Measurements from ENCODE around the gene ETV1.

ETV1 gene
- total RNA-seq: 0 to 2.7 (median 0.39) reads per million in 9 experiments

DNA sequence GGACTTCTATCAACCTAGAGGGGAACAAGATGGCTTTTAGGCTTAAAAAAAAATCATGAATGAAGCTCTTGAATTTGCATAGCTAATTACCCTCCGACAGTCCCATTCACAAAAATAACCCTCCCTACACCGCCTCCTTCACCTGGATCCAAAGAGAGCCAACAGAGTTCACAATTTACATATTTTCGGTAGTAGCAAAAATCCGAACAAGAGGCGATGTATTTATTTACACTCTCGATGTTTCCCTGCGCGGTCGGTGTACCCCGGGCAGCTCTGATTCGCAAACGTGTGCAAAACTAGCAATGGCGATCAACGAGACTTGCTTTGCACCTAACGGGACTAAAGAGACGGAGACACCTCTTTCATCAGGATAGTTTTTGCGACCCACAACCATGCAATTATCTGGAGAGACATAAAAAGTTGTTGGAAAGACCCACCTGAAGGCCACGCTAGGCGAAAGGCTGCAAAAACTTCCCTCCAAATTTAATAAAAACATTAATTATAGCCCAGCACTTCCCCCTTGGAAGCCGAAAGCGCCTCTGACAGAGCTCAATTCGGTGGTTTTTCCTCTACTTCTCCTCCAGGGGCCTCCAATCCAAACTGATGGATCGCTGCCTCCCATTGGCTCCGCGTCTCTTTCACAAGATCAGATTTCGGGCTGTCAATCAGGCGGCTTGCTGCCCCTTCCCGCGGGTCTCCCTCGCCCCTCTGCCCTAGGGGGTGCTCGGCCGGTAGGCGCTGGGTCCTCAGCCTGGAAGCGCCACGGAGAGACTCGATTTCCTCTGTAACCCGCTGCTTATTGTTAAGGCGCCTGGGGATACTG is at the start of gene ETV1:
ETV1 (minus strand) TSS at position 541 of the 823 bp plus-strand sequence. CDS start 614 bp downstream, outside the sequence.
- DNase-seq: peak in 1 of 3 experiments; percentile 2
- H3K9me3 Mint-ChIP-seq: no peaks in the 10 kb centered on the region
- no peaks in the 10 kb centered on the region for H3K36me3 Mint-ChIP-seq (ENCODE audit: insufficient read depth)
- no peak within 1 kb of the TSS for H3K27ac Mint-ChIP-seq
- peaks cover 0 to 15% of the 10 kb centered on the region in 2 donors for H3K27me3 Mint-ChIP-seq
- no peak within 1 kb of the TSS for H3K4me3 Mint-ChIP-seq
- no peaks in the 10 kb centered on the region for H3K4me1 Mint-ChIP-seq (ENCODE audit: low read depth in 2 of 2)
- ATAC-seq (replicated peaks): peak; percentile 24

DNA sequence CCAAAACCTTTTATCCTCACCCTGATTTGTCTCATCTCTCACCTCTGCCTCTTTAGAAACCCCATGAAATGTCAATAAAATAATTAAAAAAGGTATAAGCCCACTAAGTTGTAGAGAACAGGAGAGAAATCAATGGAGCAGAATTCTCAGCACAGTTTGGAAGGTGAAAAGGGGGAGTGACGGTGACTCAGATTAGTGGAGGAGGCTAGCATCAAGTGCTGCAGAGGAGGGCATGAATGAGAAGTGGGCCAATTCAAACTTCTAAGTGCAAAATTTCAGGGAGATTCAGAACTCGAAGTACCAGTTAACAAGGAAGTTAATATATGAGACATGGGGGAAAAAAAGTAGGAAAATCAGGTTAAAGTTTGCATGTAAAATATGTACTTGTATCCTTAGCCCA is 34.9 kb upstream of the ETV1 start:
- no peaks in the 10 kb centered on the region for H3K36me3 Mint-ChIP-seq (ENCODE audit: insufficient read depth)

DNA sequence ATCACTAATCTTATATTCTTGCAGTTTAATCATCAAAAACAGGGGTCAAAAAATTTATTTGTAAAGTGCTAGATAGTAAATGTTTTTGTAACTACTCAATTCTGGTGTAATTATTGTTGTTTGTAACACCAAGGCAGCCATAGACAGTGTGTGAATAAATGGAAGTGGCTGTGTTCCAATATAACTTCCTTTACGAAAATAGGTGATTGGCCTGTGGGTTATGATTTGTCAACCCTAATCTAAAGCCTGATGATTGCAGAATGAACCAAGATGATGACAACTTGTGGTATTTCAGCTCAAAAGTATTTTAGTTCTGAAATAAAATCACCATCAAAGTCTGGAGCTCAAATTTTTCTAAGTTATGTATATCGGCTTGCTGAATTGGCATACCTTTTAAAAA is 34.4 kb upstream of the ETV1 start:
- Mint-ChIP-seq H3K4me3 (no peak overlapping the region), H3K9me3 (no peaks in the 10 kb centered on the region), H3K27ac (no peak overlapping the region), H3K36me3 (ENCODE audit: insufficient read depth) (no peaks in the 10 kb centered on the region), H3K4me1 (ENCODE audit: low read depth in 2 of 2) (no peaks in the 10 kb centered on the region), H3K27me3 (no peaks in the 10 kb centered on the region)
- DNase-seq: no peak
- no peak for ATAC-seq (replicated peaks)

More for the DNA sequence above, 34.9 kb upstream of the ETV1 start:
- Mint-ChIP-seq H3K4me1 (ENCODE audit: low read depth in 2 of 2) (no peaks in the 10 kb centered on the region), H3K27ac (peak overlapping the region in 1 of 2 donors; percentile 6), H3K27me3 (no peaks in the 10 kb centered on the region), H3K9me3 (no peaks in the 10 kb centered on the region), H3K4me3 (no peak overlapping the region)
- no peak for ATAC-seq (replicated peaks)
- DNase-seq: no peak

DNA sequence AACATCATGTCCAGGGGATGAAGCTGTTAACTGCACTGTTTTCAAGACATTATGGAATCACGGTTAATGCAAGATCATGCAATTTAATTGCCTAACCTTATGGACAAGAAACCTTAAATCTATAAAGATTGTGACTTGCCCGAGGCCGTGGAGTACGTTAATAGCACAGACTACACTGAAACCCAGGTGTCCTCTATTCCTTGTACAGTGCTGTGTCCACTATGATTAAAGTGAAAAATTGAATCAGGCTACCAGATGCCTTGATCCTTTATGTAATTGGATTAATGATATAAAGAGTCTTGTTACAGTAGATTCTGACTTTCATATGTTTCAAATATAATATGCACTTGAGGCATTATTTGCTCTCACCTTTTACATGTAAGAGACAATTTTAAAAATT is 33.9 kb upstream of the ETV1 start:
- Mint-ChIP-seq H3K4me3 (no peak overlapping the region), H3K4me1 (ENCODE audit: low read depth in 2 of 2) (no peaks in the 10 kb centered on the region), H3K36me3 (ENCODE audit: insufficient read depth) (no peaks in the 10 kb centered on the region), H3K27ac (no peak overlapping the region), H3K9me3 (no peaks in the 10 kb centered on the region), H3K27me3 (no peaks in the 10 kb centered on the region)
- ATAC-seq (replicated peaks): no peak
- no peak for DNase-seq

DNA sequence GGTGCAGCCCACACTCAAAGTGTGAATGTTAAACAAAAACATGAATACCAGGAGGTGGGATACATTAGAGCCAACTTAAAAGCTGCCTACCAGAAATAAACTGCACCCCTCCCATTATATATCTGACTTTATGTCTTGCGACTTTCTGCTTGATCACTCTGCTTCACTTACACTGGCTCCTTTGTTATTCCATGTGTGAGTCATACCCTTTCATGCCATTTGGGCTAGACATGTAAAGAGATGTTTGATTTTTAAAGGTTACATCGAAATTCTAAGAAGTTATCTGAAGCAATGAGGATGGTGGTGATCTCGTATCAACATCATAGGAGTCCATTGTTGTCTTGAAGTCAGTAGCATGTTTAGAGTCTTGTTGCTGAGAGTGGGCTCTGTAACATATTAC is 31.6 kb upstream of the ETV1 start:
- Mint-ChIP-seq H3K27me3 (no peaks in the 10 kb centered on the region), H3K36me3 (ENCODE audit: insufficient read depth) (no peaks in the 10 kb centered on the region), H3K9me3 (no peaks in the 10 kb centered on the region), H3K4me3 (no peak overlapping the region), H3K27ac (no peak overlapping the region), H3K4me1 (ENCODE audit: low read depth in 2 of 2) (no peaks in the 10 kb centered on the region)
- DNase-seq (no peak), ATAC-seq (replicated peaks) (no peak)

DNA sequence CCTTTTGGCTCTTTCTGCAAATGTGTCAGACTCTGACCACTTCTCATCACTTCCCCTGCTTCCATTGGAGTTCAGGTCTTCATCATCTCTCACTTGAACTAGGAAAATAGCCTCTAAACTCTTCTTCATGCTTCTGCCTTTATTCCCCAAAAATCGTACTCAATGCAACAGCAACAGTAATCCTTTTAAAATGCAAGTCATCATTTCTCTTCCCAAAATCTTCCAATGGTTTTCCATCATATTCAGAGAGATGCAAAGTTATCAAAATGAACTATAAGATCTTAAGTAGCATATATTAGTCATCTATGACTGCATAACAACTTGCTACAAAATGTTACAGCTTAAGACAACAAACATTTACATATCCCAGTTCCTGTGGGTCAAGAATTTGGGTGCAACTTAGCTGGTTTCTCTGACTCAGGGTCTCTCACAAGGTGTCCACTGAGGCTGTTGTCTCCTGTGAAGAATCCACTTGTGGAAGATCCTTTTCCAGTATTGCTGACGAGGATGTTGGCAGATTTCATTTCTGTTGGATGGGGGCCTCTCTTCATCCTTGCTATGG is 31.0 kb upstream of the ETV1 start:
- no peaks in the 10 kb centered on the region for H3K27me3 Mint-ChIP-seq
- DNase-seq: no peak
- no peak for ATAC-seq (replicated peaks)
- no peaks in the 10 kb centered on the region for H3K9me3 Mint-ChIP-seq
- H3K27ac Mint-ChIP-seq: no peak overlapping the region
- no peak overlapping the region for H3K4me3 Mint-ChIP-seq
- H3K36me3 Mint-ChIP-seq (ENCODE audit: insufficient read depth): no peaks in the 10 kb centered on the region
- no peaks in the 10 kb centered on the region for H3K4me1 Mint-ChIP-seq (ENCODE audit: low read depth in 2 of 2)

DNA sequence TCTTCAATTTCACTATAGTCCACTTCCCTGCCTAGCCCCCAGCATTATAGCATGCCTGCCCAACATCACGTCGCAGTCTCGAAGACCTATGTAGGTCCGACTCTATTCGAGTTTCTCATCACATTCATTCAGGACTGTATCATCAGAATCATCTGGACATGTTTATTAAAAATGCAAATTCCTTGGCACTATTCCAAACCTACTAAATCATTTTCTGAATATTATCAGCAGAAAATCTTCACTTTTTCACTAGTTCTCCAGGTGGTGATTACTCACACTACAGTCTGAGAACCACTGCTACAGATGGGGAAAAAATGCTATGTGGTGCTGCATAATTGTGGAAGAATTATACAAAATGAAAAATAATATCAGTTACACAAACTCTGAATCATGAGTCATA is 29.3 kb upstream of the ETV1 start:
- Mint-ChIP-seq H3K9me3 (no peaks in the 10 kb centered on the region), H3K4me1 (ENCODE audit: low read depth in 2 of 2) (no peaks in the 10 kb centered on the region), H3K36me3 (ENCODE audit: insufficient read depth) (no peaks in the 10 kb centered on the region), H3K27ac (no peak overlapping the region), H3K4me3 (no peak overlapping the region), H3K27me3 (no peaks in the 10 kb centered on the region)
- DNase-seq (no peak), ATAC-seq (replicated peaks) (no peak)

DNA sequence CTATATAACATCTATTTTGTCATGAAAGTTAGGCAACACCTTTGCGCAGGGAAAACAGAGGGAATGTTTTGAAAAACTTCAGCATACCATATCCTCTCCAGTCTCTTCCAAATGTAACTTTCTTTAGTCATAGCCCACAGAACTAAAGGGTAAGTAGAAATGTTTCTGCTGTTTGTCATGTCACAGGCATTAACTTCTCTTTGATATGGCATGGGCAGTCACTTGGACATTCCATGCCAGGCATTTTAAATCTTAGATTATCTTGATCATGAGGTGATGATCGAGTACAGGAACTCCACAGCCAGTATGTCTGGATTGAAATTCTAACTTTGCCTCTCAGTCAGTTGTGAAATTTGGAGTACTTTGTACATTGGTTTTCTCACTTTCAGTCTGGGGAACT is 27.5 kb upstream of the ETV1 start:
- no peak overlapping the region for H3K27ac Mint-ChIP-seq
- ATAC-seq (replicated peaks) (no peak), DNase-seq (no peak)
- H3K9me3 Mint-ChIP-seq: no peaks in the 10 kb centered on the region
- H3K4me3 Mint-ChIP-seq: no peak overlapping the region
- H3K4me1 Mint-ChIP-seq (ENCODE audit: low read depth in 2 of 2): peaks cover 1 to 7% of the 10 kb centered on the region in 2 donors
- H3K27me3 Mint-ChIP-seq: no peaks in the 10 kb centered on the region
- H3K36me3 Mint-ChIP-seq (ENCODE audit: insufficient read depth): no peaks in the 10 kb centered on the region

DNA sequence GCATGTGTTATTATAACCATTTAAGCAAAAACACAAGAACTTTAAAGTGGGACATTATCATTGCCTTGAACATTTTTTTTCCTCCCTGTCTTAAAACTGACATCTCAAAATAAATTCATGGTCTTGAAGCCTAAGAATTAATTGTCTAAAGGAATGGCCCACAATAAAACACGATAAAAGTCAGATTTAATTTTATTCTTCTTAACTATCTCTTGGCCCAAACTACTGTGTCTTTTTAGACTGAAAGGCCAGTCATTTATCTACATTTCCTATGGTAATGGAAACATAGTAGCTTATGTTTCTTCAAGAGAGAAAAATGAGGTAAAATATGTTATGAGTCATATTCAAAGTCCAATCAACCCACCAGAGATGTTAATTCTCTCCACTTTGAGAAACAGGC is 24.4 kb upstream of the ETV1 start:
- no peak overlapping the region for H3K4me3 Mint-ChIP-seq
- no peak overlapping the region for H3K27ac Mint-ChIP-seq
- ATAC-seq (replicated peaks): no peak
- DNase-seq: no peak
- no peaks in the 10 kb centered on the region for H3K27me3 Mint-ChIP-seq
- no peaks in the 10 kb centered on the region for H3K9me3 Mint-ChIP-seq
- peaks cover 2 to 10% of the 10 kb centered on the region in 2 donors for H3K4me1 Mint-ChIP-seq (ENCODE audit: low read depth in 2 of 2)
- no peaks in the 10 kb centered on the region for H3K36me3 Mint-ChIP-seq (ENCODE audit: insufficient read depth)

DNA sequence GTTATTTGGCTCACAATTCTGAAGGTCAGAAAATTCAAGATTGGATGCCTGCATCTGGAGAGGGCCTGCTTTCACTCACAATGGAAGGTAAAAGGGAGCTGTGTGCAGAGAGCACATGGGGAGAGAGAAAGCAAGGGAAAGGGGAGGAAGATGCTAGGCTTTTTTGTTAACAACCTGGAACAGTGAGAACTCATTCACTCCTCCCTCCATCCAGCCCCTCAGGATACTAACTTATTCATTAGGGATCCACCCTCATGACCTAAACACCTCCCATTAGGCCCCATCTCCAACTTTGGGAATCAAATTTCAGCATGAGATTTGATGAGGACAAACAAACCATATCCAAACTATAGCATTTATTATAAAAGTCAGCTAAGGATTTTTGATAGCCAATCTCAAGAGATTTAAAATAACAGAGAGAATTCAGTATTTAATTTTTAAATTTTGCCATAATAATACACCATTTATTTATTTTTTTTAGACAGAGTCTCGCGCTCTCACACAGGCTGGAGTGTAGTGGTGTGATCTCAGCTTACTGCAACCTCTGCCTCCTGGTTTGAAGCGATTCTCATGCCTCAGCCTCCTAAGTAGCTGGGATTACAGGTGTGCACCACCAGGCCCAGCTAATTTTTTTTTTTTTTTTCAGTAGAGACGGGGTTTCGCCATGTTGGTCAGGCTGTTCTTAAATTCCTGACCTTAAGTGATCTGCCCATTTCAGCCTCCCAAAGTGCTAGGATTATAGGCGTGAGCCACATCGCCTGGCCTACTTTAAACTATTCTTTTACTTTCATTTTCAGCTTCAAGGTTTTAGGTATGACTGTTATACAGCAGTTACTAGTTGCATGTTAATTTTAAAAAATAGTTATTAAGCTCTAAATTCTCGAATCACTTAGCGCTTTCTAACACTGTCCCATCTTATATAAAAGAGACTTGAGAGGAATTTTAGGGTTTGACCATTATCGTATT is 20.3 kb upstream of the ETV1 start:
- peak overlapping the region; percentile 72 to 77 for H3K4me3 Mint-ChIP-seq
- ATAC-seq (replicated peaks) (peak; percentile 89), DNase-seq (peak in 1 of 3 experiments; percentile 0)
- peaks cover 7 to 9% of the 10 kb centered on the region in 2 donors for H3K27me3 Mint-ChIP-seq
- H3K9me3 Mint-ChIP-seq: no peaks in the 10 kb centered on the region
- no peaks in the 10 kb centered on the region for H3K36me3 Mint-ChIP-seq (ENCODE audit: insufficient read depth)
- H3K4me1 Mint-ChIP-seq (ENCODE audit: low read depth in 2 of 2): peaks cover 2 to 10% of the 10 kb centered on the region in 2 donors
- H3K27ac Mint-ChIP-seq: peak overlapping the region; percentile 83 to 88

DNA sequence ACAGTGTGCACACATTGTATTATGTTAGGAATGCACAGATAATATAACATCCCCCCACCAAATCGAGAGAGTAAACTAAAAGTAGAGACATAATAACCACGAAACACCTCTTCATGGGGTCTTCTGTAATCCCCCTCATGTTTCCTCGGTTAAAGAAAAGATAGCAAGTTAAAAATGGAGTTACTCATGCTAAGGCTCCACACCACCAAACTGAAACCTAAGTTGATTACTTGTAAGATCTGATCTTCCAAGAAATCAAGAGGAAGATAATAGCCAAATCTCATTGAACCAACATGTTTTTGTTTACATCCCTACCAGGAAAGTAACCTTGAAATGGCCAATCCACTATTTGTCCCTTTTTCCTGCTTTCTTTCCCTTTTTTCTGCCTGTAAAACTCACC is 11.7 kb upstream of the ETV1 start:
- Mint-ChIP-seq H3K4me3 (no peak overlapping the region), H3K27ac (no peak overlapping the region), H3K9me3 (no peaks in the 10 kb centered on the region), H3K36me3 (ENCODE audit: insufficient read depth) (no peaks in the 10 kb centered on the region), H3K4me1 (ENCODE audit: low read depth in 2 of 2) (peaks cover 0 to 5% of the 10 kb centered on the region in 2 donors), H3K27me3 (peaks cover 9 to 11% of the 10 kb centered on the region in 2 donors)
- ATAC-seq (replicated peaks) (no peak), DNase-seq (no peak)

DNA sequence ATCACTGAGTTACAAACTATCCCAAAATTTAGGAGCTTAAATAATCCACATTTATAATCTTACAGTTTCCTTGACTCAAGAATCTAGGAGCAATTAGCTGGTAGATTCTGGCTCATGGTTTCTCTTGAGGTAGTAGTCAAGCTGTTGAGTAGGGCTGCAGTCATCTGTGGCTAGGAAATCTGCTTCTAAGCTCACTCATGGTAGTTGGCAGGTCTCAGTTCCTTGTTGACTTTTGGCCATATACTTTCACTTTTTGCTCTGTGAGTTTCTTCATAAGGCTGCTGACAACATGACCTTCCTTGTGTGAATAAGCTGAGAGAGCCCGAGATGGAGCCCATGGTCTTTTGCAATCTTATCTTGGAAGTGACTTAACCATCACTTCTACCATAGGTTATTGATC is 10.8 kb upstream of the ETV1 start:
- DNase-seq (no peak), ATAC-seq (replicated peaks) (no peak)
- Mint-ChIP-seq H3K4me3 (no peak overlapping the region), H3K27ac (no peak overlapping the region), H3K9me3 (no peaks in the 10 kb centered on the region), H3K36me3 (ENCODE audit: insufficient read depth) (no peaks in the 10 kb centered on the region), H3K4me1 (ENCODE audit: low read depth in 2 of 2) (peaks cover 0 to 5% of the 10 kb centered on the region in 2 donors), H3K27me3 (peaks cover 3 to 6% of the 10 kb centered on the region in 2 donors)

DNA sequence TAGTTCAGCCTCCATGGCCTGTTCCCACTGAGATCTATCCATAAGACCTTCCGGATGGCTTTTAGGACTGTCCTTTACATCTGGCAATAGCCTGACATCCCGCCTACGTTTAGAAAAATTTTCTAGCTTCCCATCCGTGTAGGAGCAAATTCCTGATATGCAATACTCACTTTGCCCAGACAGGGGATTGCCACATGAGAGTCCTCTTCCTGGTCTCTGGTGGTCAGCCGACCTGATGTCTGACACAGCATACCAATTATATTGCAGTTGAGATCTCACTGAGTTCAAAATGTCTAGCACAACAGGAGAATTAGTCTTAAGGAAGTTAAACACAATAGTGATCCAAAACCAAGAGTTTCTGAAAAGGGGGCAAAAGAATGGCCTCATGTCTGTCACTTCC is 9.4 kb upstream of the ETV1 start:
- no peaks in the 10 kb centered on the region for H3K27me3 Mint-ChIP-seq
- DNase-seq: no peak
- no peak overlapping the region for H3K4me3 Mint-ChIP-seq
- H3K36me3 Mint-ChIP-seq (ENCODE audit: insufficient read depth): no peaks in the 10 kb centered on the region
- H3K27ac Mint-ChIP-seq: no peak overlapping the region
- no peaks in the 10 kb centered on the region for H3K9me3 Mint-ChIP-seq
- ATAC-seq (replicated peaks): no peak
- peaks cover 0 to 5% of the 10 kb centered on the region in 2 donors for H3K4me1 Mint-ChIP-seq (ENCODE audit: low read depth in 2 of 2)
